ENCODE measurements around the gene ALLC.

ALLC gene

GRCh38 chr2:3705782-3706181 lies 47.8 kb downstream of the ALLC start:
- Histone ChIP-seq H4K91ac (ENCODE audit: low read length) (no peak overlapping the region), H3K23ac (ENCODE audit: low read length in 2 of 2) (no peak overlapping the region), H2BK12ac (ENCODE audit: low read length in 2 of 2) (no peak overlapping the region), H4K8ac (ENCODE audit: low read length) (no peak overlapping the region), H3K4me2 (ENCODE audit: low read length, poor library complexity, severe bottlenecking) (no peak overlapping the region), H3K4ac (ENCODE audit: low read depth in 1 of 2, low read length in 2 of 2) (no peak overlapping the region), H2BK120ac (ENCODE audit: low read depth, low read length) (no peak overlapping the region), H3K9ac (ENCODE audit: low read length) (no peak overlapping the region), H3K9me3 (ENCODE audit: control insufficient read depth, low read length) (no peaks in the 10 kb centered on the region), H2AFZ (ENCODE audit: low read depth, low read length) (no peak overlapping the region), H3K27me3 (ENCODE audit: control insufficient read depth in 1 of 2, insufficient read depth in 1 of 2, low read length in 2 of 2) (peaks cover 12 to 43% of the 10 kb centered on the region in 2 experiments), H3K27ac (ENCODE audit: low read length, poor library complexity, severe bottlenecking) (no peak overlapping the region), H3K4me1 (ENCODE audit: control insufficient read depth, insufficient read depth, low read depth, low read length) (peaks cover 6% of the 10 kb centered on the region), H3K14ac (ENCODE audit: low read length in 2 of 2) (no peak overlapping the region), H3K36me3 (ENCODE audit: control insufficient read depth in 1 of 2, insufficient read depth in 2 of 2, low read depth in 1 of 2, low read length in 2 of 2) (peaks cover 0 to 3% of the 10 kb centered on the region in 2 experiments), H2AK5ac (ENCODE audit: low read length, severe bottlenecking) (no peak overlapping the region), H2BK15ac (ENCODE audit: low read depth, poor library complexity, severe bottlenecking) (no peak overlapping the region), H3K4me3 (ENCODE audit: insufficient read depth in 1 of 2, low read depth in 1 of 2, low read length in 2 of 2) (no peak overlapping the region), H3K79me1 (replicated peaks; ENCODE audit: low read length, poor library complexity, severe bottlenecking) (no peaks in the 10 kb centered on the region), H2BK5ac (ENCODE audit: low read depth, low read length, poor library complexity, severe bottlenecking) (no peak overlapping the region), H3K18ac (ENCODE audit: low read depth in 1 of 2, low read length in 2 of 2) (no peak overlapping the region)
- no peak for DNase-seq
- 38% methylated on average over 2 of the region's 2 CpGs for WGBS

GRCh38 chr2:3706892-3707291 lies 48.9 kb downstream of the ALLC start:
- Histone ChIP-seq H3K4me2 (ENCODE audit: low read length, poor library complexity, severe bottlenecking) (no peak overlapping the region), H2AFZ (ENCODE audit: low read depth, low read length) (no peak overlapping the region), H3K4me3 (ENCODE audit: insufficient read depth in 1 of 2, low read depth in 1 of 2, low read length in 2 of 2) (no peak overlapping the region), H2BK15ac (ENCODE audit: low read depth, poor library complexity, severe bottlenecking) (no peak overlapping the region), H2BK120ac (ENCODE audit: low read depth, low read length) (no peak overlapping the region), H3K9ac (ENCODE audit: low read length) (no peak overlapping the region), H3K79me1 (replicated peaks; ENCODE audit: low read length, poor library complexity, severe bottlenecking) (no peaks in the 10 kb centered on the region), H3K23ac (ENCODE audit: low read length in 2 of 2) (no peak overlapping the region), H4K91ac (ENCODE audit: low read length) (no peak overlapping the region), H4K8ac (ENCODE audit: low read length) (no peak overlapping the region), H3K4me1 (ENCODE audit: control insufficient read depth, insufficient read depth, low read depth, low read length) (peaks cover 6% of the 10 kb centered on the region), H2BK12ac (ENCODE audit: low read length in 2 of 2) (no peak overlapping the region), H3K9me3 (ENCODE audit: control insufficient read depth, low read length) (no peaks in the 10 kb centered on the region), H3K27ac (ENCODE audit: low read length, poor library complexity, severe bottlenecking) (no peak overlapping the region), H2AK5ac (ENCODE audit: low read length, severe bottlenecking) (no peak overlapping the region), H3K4ac (ENCODE audit: low read depth in 1 of 2, low read length in 2 of 2) (no peak overlapping the region), H3K36me3 (ENCODE audit: control insufficient read depth in 1 of 2, insufficient read depth in 2 of 2, low read depth in 1 of 2, low read length in 2 of 2) (peaks cover 0 to 3% of the 10 kb centered on the region in 2 experiments), H3K14ac (ENCODE audit: low read length in 2 of 2) (no peak overlapping the region), H2BK5ac (ENCODE audit: low read depth, low read length, poor library complexity, severe bottlenecking) (no peak overlapping the region), H3K18ac (ENCODE audit: low read depth in 1 of 2, low read length in 2 of 2) (no peak overlapping the region), H3K27me3 (ENCODE audit: control insufficient read depth in 1 of 2, insufficient read depth in 1 of 2, low read length in 2 of 2) (peaks cover 12 to 34% of the 10 kb centered on the region in 2 experiments)
- no CpG with 5 or more reads among the region's 5 CpGs for WGBS
- no peak for DNase-seq

- no peak overlapping the region for H4K8ac ChIP-seq (ENCODE audit: low read length)
- H3K9me3 ChIP-seq (ENCODE audit: control insufficient read depth, low read length): no peaks in the 10 kb centered on the region
- H3K4me2 ChIP-seq (ENCODE audit: low read length, poor library complexity, severe bottlenecking): no peak overlapping the region
- H2BK15ac ChIP-seq (ENCODE audit: low read depth, poor library complexity, severe bottlenecking): no peak overlapping the region
- H3K18ac ChIP-seq (ENCODE audit: low read depth in 1 of 2, low read length in 2 of 2): no peak overlapping the region
- H3K23ac ChIP-seq (ENCODE audit: low read length in 2 of 2): no peak overlapping the region
- H3K4me1 ChIP-seq (ENCODE audit: control insufficient read depth, insufficient read depth, low read depth, low read length): peaks cover 2% of the 10 kb centered on the region
- H2BK12ac ChIP-seq (ENCODE audit: low read length in 2 of 2): no peak overlapping the region
- H3K79me1 ChIP-seq (replicated peaks; ENCODE audit: low read length, poor library complexity, severe bottlenecking): no peaks in the 10 kb centered on the region
- H4K91ac ChIP-seq (ENCODE audit: low read length): no peak overlapping the region
- H2AK5ac ChIP-seq (ENCODE audit: low read length, severe bottlenecking): no peak overlapping the region
- no peak overlapping the region for H3K4me3 ChIP-seq (ENCODE audit: insufficient read depth in 1 of 2, low read depth in 1 of 2, low read length in 2 of 2)
- no peak overlapping the region for H3K9ac ChIP-seq (ENCODE audit: low read length)
- H3K4ac ChIP-seq (ENCODE audit: low read depth in 1 of 2, low read length in 2 of 2): no peak overlapping the region
- DNase-seq: no peak
- H3K36me3 ChIP-seq (ENCODE audit: control insufficient read depth in 1 of 2, insufficient read depth in 2 of 2, low read depth in 1 of 2, low read length in 2 of 2): peaks cover 0 to 3% of the 10 kb centered on the region in 2 experiments
- WGBS: 89% methylated on average over 4 of the region's 4 CpGs
- H3K27me3 ChIP-seq (ENCODE audit: control insufficient read depth in 1 of 2, insufficient read depth in 1 of 2, low read length in 2 of 2): peaks cover 0 to 22% of the 10 kb centered on the region in 2 experiments
- no peak overlapping the region for H3K27ac ChIP-seq (ENCODE audit: low read length, poor library complexity, severe bottlenecking)
- H3K14ac ChIP-seq (ENCODE audit: low read length in 2 of 2): no peak overlapping the region
- no peak overlapping the region for H2AFZ ChIP-seq (ENCODE audit: low read depth, low read length)
- H2BK5ac ChIP-seq (ENCODE audit: low read depth, low read length, poor library complexity, severe bottlenecking): no peak overlapping the region
- H2BK120ac ChIP-seq (ENCODE audit: low read depth, low read length): no peak overlapping the region
Observed at GRCh38 chr2:3708576-3708975, 50.6 kb downstream of the ALLC start.

- Histone ChIP-seq H3K27me3 (ENCODE audit: control insufficient read depth in 1 of 2, insufficient read depth in 1 of 2, low read length in 2 of 2) (peaks cover 0 to 18% of the 10 kb centered on the region in 2 experiments), H2BK12ac (ENCODE audit: low read length in 2 of 2) (no peak overlapping the region), H2BK120ac (ENCODE audit: low read depth, low read length) (no peak overlapping the region), H3K4me1 (ENCODE audit: control insufficient read depth, insufficient read depth, low read depth, low read length) (no peaks in the 10 kb centered on the region), H3K79me1 (replicated peaks; ENCODE audit: low read length, poor library complexity, severe bottlenecking) (no peaks in the 10 kb centered on the region), H2AFZ (ENCODE audit: low read depth, low read length) (no peak overlapping the region), H2BK15ac (ENCODE audit: low read depth, poor library complexity, severe bottlenecking) (no peak overlapping the region), H3K36me3 (ENCODE audit: control insufficient read depth in 1 of 2, insufficient read depth in 2 of 2, low read depth in 1 of 2, low read length in 2 of 2) (no peaks in the 10 kb centered on the region), H3K14ac (ENCODE audit: low read length in 2 of 2) (no peak overlapping the region), H3K4ac (ENCODE audit: low read depth in 1 of 2, low read length in 2 of 2) (no peak overlapping the region), H4K91ac (ENCODE audit: low read length) (no peak overlapping the region), H3K4me3 (ENCODE audit: insufficient read depth in 1 of 2, low read depth in 1 of 2, low read length in 2 of 2) (no peak overlapping the region), H3K9me3 (ENCODE audit: control insufficient read depth, low read length) (no peaks in the 10 kb centered on the region), H3K9ac (ENCODE audit: low read length) (no peak overlapping the region), H4K8ac (ENCODE audit: low read length) (no peak overlapping the region), H3K4me2 (ENCODE audit: low read length, poor library complexity, severe bottlenecking) (no peak overlapping the region), H3K23ac (ENCODE audit: low read length in 2 of 2) (no peak overlapping the region), H2BK5ac (ENCODE audit: low read depth, low read length, poor library complexity, severe bottlenecking) (no peak overlapping the region), H3K18ac (ENCODE audit: low read depth in 1 of 2, low read length in 2 of 2) (no peak overlapping the region), H3K27ac (ENCODE audit: low read length, poor library complexity, severe bottlenecking) (no peak overlapping the region), H2AK5ac (ENCODE audit: low read length, severe bottlenecking) (no peak overlapping the region)
- DNase-seq: no peak
- WGBS: 91% methylated on average over 3 of the region's 6 CpGs
Observed at GRCh38 chr2:3709225-3709624, 51.2 kb downstream of the ALLC start.
